GM21717 (cell line): Measurements from ENCODE around the gene PDPR.
"Not testable (repeated sequence)": the region's sequence is repeated elsewhere in the genome, so short reads cannot be mapped to it uniquely, and the experiment has no call there.

Source experiments
- ATAC-seq: cut with Tn5 transposase; IDR thresholded peaks from one replicate; pipeline ENCODE4 v1.9.1; 2021; ENCODE audit warnings: mild to moderate bottlenecking, moderate library complexity; ENCODE audit not compliant: unreplicated experiment

The PDPR gene

GRCh38 chr16:70127706-70128105 is 13.6 kb downstream of the PDPR start:
- not testable (repeated sequence) for ATAC-seq

- ATAC-seq = not testable (repeated sequence)
These were observed 14.7 kb downstream of the PDPR start for GRCh38 chr16:70128844-70129243.

GRCh38 chr16:70135796-70136195 is 21.7 kb downstream of the PDPR start:
- not testable (repeated sequence) for ATAC-seq

GRCh38 chr16:70136595-70136994 is 22.5 kb downstream of the PDPR start:
- ATAC-seq = not testable (repeated sequence)

- not testable (repeated sequence) for ATAC-seq
These were observed 28.6 kb downstream of the PDPR start for GRCh38 chr16:70142739-70143138.

GRCh38 chr16:70143231-70143895 is 29.2 kb downstream of the PDPR start:
- not testable (repeated sequence) for ATAC-seq

GRCh38 chr16:70147853-70148252 is 33.7 kb downstream of the PDPR start:
- ATAC-seq = not testable (repeated sequence)

- ATAC-seq = not testable (repeated sequence)
These were observed 34.3 kb downstream of the PDPR start for GRCh38 chr16:70148453-70148852.

- not testable (repeated sequence) for ATAC-seq
These were observed 35.2 kb downstream of the PDPR start for GRCh38 chr16:70149296-70149695.

GRCh38 chr16:70151391-70151790 is 37.3 kb downstream of the PDPR start:
- ATAC-seq = no peak

GRCh38 chr16:70151941-70152509 is 37.9 kb downstream of the PDPR start:
- ATAC-seq = no peak

GRCh38 chr16:70152578-70153302 is 38.6 kb downstream of the PDPR start:
- ATAC-seq = no peak

GRCh38 chr16:70154736-70155135 is 40.6 kb downstream of the PDPR start:
- not testable (repeated sequence) for ATAC-seq

GRCh38 chr16:70156207-70156978 is 42.3 kb downstream of the PDPR start:
- ATAC-seq = no peak

GRCh38 chr16:70157105-70157476 is 43.0 kb downstream of the PDPR start:
- ATAC-seq = no peak

- ATAC-seq = no peak
These were observed 43.5 kb downstream of the PDPR start for GRCh38 chr16:70157477-70158260.

- no peak for ATAC-seq
These were observed 44.3 kb downstream of the PDPR start for GRCh38 chr16:70158261-70158939.

- ATAC-seq = no peak
These were observed 45.5 kb downstream of the PDPR start for GRCh38 chr16:70159355-70160348.

- no peak for ATAC-seq
These were observed 46.3 kb downstream of the PDPR start for GRCh38 chr16:70160388-70160787.
